Ishikawa (cell line): ENCODE data around the gene C2CD4B.

ENCODE experiments used
- CEBPB ChIP-seq: IDR thresholded peaks from 2 replicates; pipeline ENCODE4 v1.6.1; 2012
- CREB1 ChIP-seq: IDR thresholded peaks from 2 replicates; pipeline ENCODE4 v1.6.1; 2012; ENCODE audit warnings: low read depth
- EGR1 ChIP-seq: IDR thresholded peaks from 2 replicates; pipeline ENCODE4 v1.6.1; 2012
- EP300 ChIP-seq: IDR thresholded peaks from 2 replicates; pipeline ENCODE4 v1.6.1; 2012; ENCODE audit warnings: borderline replicate concordance
- FOXM1 ChIP-seq: IDR thresholded peaks from 2 replicates; pipeline ENCODE4 v1.6.1; 2012; ENCODE audit warnings: low read depth, borderline replicate concordance
- NFIC ChIP-seq: IDR thresholded peaks from 2 replicates; pipeline ENCODE4 v1.6.1; 2012
- RAD21 ChIP-seq: IDR thresholded peaks from 2 replicates; pipeline ENCODE4 v1.6.1; 2012; ENCODE audit warnings: low read depth
- TAF1 ChIP-seq: IDR thresholded peaks from 2 replicates; pipeline ENCODE4 v1.6.1; 2012; ENCODE audit warnings: low read depth, mild to moderate bottlenecking
- TCF12 ChIP-seq: IDR thresholded peaks from 2 replicates; pipeline ENCODE4 v1.6.1; 2012; ENCODE audit warnings: low read depth
- TEAD4 ChIP-seq: IDR thresholded peaks from 2 replicates; pipeline ENCODE4 v1.6.1; 2012
- YY1 ChIP-seq: IDR thresholded peaks from 2 replicates; pipeline ENCODE4 v1.6.1; 2012; ENCODE audit warnings: low read depth
- ZBTB7A ChIP-seq: IDR thresholded peaks from 2 replicates; pipeline ENCODE4 v1.6.1; 2012; ENCODE audit warnings: low read depth
- TF ChIP-seq, protein P1 (sequence below): IDR thresholded peaks from 2 replicates; pipeline ENCODE4 v1.6.1; 2012; ENCODE audit warnings: low read depth, mild to moderate bottlenecking
- TF ChIP-seq, protein P2 (sequence below): IDR thresholded peaks from 2 replicates; pipeline ENCODE4 v1.6.1; 2012
- TF ChIP-seq, protein P3 (sequence below): IDR thresholded peaks from 2 replicates; pipeline ENCODE4 v1.6.1; 2012

The C2CD4B gene

GRCh38 chr15:62209322-62209721 lies 44.2 kb upstream of the C2CD4B start:
- TF ChIP-seq, protein P1, sequence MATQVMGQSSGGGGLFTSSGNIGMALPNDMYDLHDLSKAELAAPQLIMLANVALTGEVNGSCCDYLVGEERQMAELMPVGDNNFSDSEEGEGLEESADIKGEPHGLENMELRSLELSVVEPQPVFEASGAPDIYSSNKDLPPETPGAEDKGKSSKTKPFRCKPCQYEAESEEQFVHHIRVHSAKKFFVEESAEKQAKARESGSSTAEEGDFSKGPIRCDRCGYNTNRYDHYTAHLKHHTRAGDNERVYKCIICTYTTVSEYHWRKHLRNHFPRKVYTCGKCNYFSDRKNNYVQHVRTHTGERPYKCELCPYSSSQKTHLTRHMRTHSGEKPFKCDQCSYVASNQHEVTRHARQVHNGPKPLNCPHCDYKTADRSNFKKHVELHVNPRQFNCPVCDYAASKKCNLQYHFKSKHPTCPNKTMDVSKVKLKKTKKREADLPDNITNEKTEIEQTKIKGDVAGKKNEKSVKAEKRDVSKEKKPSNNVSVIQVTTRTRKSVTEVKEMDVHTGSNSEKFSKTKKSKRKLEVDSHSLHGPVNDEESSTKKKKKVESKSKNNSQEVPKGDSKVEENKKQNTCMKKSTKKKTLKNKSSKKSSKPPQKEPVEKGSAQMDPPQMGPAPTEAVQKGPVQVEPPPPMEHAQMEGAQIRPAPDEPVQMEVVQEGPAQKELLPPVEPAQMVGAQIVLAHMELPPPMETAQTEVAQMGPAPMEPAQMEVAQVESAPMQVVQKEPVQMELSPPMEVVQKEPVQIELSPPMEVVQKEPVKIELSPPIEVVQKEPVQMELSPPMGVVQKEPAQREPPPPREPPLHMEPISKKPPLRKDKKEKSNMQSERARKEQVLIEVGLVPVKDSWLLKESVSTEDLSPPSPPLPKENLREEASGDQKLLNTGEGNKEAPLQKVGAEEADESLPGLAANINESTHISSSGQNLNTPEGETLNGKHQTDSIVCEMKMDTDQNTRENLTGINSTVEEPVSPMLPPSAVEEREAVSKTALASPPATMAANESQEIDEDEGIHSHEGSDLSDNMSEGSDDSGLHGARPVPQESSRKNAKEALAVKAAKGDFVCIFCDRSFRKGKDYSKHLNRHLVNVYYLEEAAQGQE, result no peak
- TF ChIP-seq EP300, result no peak
- TF ChIP-seq, protein P2, sequence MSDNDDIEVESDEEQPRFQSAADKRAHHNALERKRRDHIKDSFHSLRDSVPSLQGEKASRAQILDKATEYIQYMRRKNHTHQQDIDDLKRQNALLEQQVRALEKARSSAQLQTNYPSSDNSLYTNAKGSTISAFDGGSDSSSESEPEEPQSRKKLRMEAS, result no peak
- no peak for TF ChIP-seq NFIC
- TF ChIP-seq YY1, result no peak
- TF ChIP-seq TAF1, result no peak
- no peak for TF ChIP-seq CREB1
- no peak for TF ChIP-seq RAD21
- no peak for TF ChIP-seq FOXM1
- no peak for TF ChIP-seq EGR1

DNA sequence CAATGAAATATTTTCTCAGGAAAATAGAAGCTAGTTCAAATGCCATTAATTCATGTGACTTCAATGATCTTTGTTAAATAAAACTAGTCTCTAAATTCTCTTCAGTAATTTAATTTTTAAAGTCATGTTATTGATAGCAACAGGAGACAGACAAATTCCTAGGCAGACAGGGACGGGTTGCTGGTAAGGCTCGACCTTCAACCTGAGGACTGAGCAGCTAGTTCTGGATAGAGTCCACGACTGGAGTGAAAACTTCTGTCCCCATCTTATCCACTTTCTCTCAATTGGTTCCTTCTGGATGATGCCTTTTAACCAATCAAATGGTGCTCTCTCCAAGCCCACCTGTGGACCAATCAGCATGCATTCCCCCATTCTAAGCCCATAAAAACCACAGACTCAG lies 43.8 kb upstream of the C2CD4B start:
- TF ChIP-seq NFIC (no peak), CEBPB (no peak), ZBTB7A (no peak), YY1 (no peak), TEAD4 (no peak), FOXM1 (no peak), CREB1 (no peak), TAF1 (no peak), EGR1 (no peak), EP300 (no peak)
- TF ChIP-seq, protein P2, result no peak
- TF ChIP-seq, protein P3, sequence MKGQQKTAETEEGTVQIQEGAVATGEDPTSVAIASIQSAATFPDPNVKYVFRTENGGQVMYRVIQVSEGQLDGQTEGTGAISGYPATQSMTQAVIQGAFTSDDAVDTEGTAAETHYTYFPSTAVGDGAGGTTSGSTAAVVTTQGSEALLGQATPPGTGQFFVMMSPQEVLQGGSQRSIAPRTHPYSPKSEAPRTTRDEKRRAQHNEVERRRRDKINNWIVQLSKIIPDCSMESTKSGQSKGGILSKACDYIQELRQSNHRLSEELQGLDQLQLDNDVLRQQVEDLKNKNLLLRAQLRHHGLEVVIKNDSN, result no peak
- TF ChIP-seq, protein P1, result no peak

GRCh38 chr15:62208367-62208766 lies 43.3 kb upstream of the C2CD4B start:
- TF ChIP-seq ZBTB7A (no peak), FOXM1 (no peak), TEAD4 (no peak), EGR1 (no peak), RAD21 (no peak)

DNA sequence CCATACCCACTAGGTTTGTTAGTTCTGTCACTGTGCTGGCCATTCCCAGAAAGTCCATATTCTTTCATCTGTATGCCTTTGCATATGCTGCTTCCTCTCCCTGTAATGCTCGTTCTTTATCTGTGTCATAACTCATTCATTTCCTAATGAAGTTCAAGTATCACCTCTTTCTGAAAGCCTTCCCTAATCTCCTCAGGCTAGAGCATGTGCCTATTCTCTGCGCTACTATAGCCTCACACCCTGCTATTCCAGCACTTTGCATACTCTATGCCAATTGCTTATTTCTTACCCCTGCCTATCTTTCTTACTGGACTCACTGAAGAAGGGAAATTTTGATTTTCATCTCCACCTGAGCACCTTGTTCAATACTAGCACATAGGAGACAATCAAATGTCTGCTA lies 25.6 kb upstream of the C2CD4B start:
- TF ChIP-seq CREB1, result no peak
- TF ChIP-seq NFIC, result no peak
- no peak for TF ChIP-seq CEBPB
- no peak for TF ChIP-seq FOXM1
- TF ChIP-seq, protein P1, result no peak
- TF ChIP-seq YY1, result no peak
- no peak for TF ChIP-seq TCF12
- no peak for TF ChIP-seq RAD21

- TF ChIP-seq, protein P2, result no peak
- TF ChIP-seq, protein P1, result no peak
- no peak for TF ChIP-seq FOXM1
- no peak for TF ChIP-seq CEBPB
- no peak for TF ChIP-seq TAF1
- TF ChIP-seq TCF12, result no peak
- no peak for TF ChIP-seq EGR1
Observed at GRCh38 chr15:62190274-62190673, 25.2 kb upstream of the C2CD4B start.
